OCI-LY7 (cell line): Measurements from ENCODE around the gene HID1. TPM values are rescaled to one million over a fixed set of nuclear protein-coding genes. Genes with fewer than 3 reads are reported as not detected.

Experiments used
- BruUV-seq: library from RNA; stranded (reverse); fragments of 400-500 nt; replicated peaks from 2 replicates; lab custom pipeline; 2021; lab: Mats Ljungman, UMichigan
- CTCF ChIA-PET: fragments of 300-600 bp; sonication (Branson Sonifier 250); formaldehyde crosslinking; loops from one replicate; lab custom pipeline; 2022; ENCODE audit warnings: antibody characterized with exemption; ENCODE audit not compliant: unreplicated experiment; lab: Charles Lee
- POLR2A ChIA-PET: fragments of 300-600 bp; sonication (Branson Sonifier 250); formaldehyde crosslinking; loops from one replicate; lab custom pipeline; 2022; ENCODE audit warnings: antibody characterized with exemption; lab: Charles Lee
- DNase-seq: peaks from one replicate; pipeline ENCODE4 v3.0.0-alpha.2; 2015; ENCODE audit warnings: low spot score
- H2AFZ ChIP-seq: fragments of 200-600 bp; sonication (generic), shearing (Covaris generic); 2 replicates; pipeline ENCODE4 v1.6.1; 2014; ENCODE audit warnings: mild to moderate bottlenecking, antibody characterized with exemption, low read length, moderate library complexity
- H3K27ac ChIP-seq: fragments of 200-600 bp; sonication (generic); 2 replicates; pipeline ENCODE4 v1.5.1; 2014; ENCODE audit warnings: mixed run types, low read depth, mild to moderate bottlenecking, moderate library complexity, low read length, inconsistent platforms; ENCODE audit not compliant: poor library complexity, severe bottlenecking
- H3K36me3 ChIP-seq: fragments of 200-600 bp; sonication (generic); 2 replicates; pipeline ENCODE4 v1.6.1; 2014; ENCODE audit warnings: mild to moderate bottlenecking, antibody characterized with exemption, low read length, moderate library complexity, mixed read lengths; ENCODE audit not compliant: insufficient read depth
- H3K4me1 ChIP-seq: fragments of 200-600 bp; sonication (generic); 2 replicates; pipeline ENCODE4 v1.5.1; 2014; ENCODE audit warnings: mild to moderate bottlenecking, low read length; ENCODE audit not compliant: insufficient read depth, poor library complexity, severe bottlenecking
- H3K4me2 ChIP-seq: fragments of 200-600 bp; sonication (generic); 2 replicates; pipeline ENCODE4 v1.6.1; 2014; ENCODE audit warnings: mild to moderate bottlenecking, low read length
- H3K4me3 ChIP-seq: fragments of 200-600 bp; sonication (generic); 2 replicates; pipeline ENCODE4 v1.5.1; 2014; ENCODE audit warnings: mild to moderate bottlenecking, low read depth, low read length; ENCODE audit not compliant: poor library complexity, severe bottlenecking
- H3K79me2 ChIP-seq: fragments of 200-600 bp; sonication (generic); 2 replicates; pipeline ENCODE4 v1.6.1; 2016; ENCODE audit warnings: low read depth, mild to moderate bottlenecking, low read length, moderate library complexity, mixed read lengths; ENCODE audit not compliant: insufficient read depth
- H3K9me2 ChIP-seq: fragments of 200-600 bp; sonication (generic); 2 replicates; pipeline ENCODE4 v1.6.1; 2016; ENCODE audit warnings: mild to moderate bottlenecking, low read length, mixed read lengths; ENCODE audit not compliant: insufficient read depth
- H3K9me3 ChIP-seq: fragments of 200-600 bp; sonication (generic); 2 replicates; pipeline ENCODE4 v1.6.1; 2014; ENCODE audit warnings: mild to moderate bottlenecking, mixed run types, low read length, mixed read lengths
- H4K20me1 ChIP-seq: fragments of 200-600 bp; sonication (generic); 2 replicates; pipeline ENCODE4 v1.6.1; 2014; ENCODE audit warnings: mild to moderate bottlenecking, antibody characterized with exemption, low read length, moderate library complexity, mixed read lengths; ENCODE audit not compliant: insufficient read depth
- EZH2phosphoT487 ChIP-seq: fragments of 200-600 bp; sonication (generic); IDR thresholded peaks from 2 replicates; pipeline ENCODE4 v1.6.1; 2018; ENCODE audit warnings: low read depth, borderline replicate concordance, mild to moderate bottlenecking, mixed run types, antibody characterized with exemption, low read length, moderate library complexity, mixed read lengths
- intact Hi-C: fragments of 100-400 bp; cut with micrococcal nuclease; formaldehyde crosslinking; loops from one replicate; pipeline ENCODE4 v1.10.0; 2022; ENCODE audit not compliant: unreplicated experiment
- total RNA-seq, 2 experiments: library from RNA; depleted of rRNA in 1 of 2; stranded (reverse); fragments of >200 nt in 1 of 2; shearing (Covaris generic) in 1 of 2; gene quantifications; 2 replicates each; pipeline ENCODE4 v1.2.3, GENCODE V29; 2014 to 2022
- TF ChIP-seq, protein P1 (sequence below): fragments of 200-600 bp; sonication (generic); conservative IDR thresholded peaks from 2 replicates; pipeline ENCODE4 v1.5.1; 2014; ENCODE audit warnings: mild to moderate bottlenecking, antibody characterized with exemption, low read length, moderate library complexity, mixed read lengths

HID1 gene
- total RNA-seq, 2 experiments from 2014 or later, result 0.35 to 8.5 TPM

DNA sequence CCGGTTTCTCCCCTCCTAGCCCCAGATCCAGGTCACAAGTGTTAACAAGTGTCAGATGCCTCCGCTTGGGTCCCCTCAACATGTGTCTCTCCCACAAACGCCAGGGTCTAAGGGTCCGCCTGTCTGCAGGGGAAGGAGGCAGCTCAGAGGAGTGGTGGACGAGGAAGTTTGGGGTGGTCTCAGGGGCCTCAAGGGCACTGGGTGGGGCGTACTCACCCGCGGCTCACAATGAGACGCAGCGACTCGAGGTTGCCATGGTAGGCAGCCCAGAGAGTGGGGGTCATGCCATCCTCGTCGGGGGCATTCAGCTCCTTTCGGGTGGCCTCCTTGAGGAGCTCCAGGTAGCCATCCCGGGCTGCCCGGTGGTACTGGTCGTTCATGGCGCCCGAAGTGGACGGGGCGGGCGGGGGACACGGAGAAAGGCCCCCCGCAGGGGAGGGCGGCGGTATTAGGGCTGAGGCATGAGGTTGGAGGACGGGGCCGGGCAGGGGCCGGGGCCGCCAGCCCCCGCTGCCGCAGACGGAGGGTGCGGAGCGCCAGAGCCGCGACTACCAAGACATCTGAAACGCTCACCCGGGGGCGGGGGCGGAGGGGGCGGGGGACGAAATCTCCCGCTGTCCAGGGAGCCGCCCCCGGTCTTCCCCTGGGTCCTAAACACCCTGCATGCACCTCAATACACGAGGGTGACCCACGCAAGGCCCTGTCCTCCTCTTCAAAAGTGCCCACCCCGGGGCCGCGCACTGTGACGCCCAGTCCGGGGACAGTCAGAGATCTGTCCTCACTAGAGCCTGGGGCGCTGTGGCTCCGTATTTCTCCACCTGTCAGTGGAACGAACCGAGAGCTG, 49.6 kb downstream of the HID1 start, which contains the start of gene USH1G:
Gene USH1G (minus strand): TSS at position 562 of the 844 bp plus-strand sequence. CDS start 182 bp downstream, at position 380.
- no peak for TF ChIP-seq EZH2phosphoT487
- TF ChIP-seq, protein P1, sequence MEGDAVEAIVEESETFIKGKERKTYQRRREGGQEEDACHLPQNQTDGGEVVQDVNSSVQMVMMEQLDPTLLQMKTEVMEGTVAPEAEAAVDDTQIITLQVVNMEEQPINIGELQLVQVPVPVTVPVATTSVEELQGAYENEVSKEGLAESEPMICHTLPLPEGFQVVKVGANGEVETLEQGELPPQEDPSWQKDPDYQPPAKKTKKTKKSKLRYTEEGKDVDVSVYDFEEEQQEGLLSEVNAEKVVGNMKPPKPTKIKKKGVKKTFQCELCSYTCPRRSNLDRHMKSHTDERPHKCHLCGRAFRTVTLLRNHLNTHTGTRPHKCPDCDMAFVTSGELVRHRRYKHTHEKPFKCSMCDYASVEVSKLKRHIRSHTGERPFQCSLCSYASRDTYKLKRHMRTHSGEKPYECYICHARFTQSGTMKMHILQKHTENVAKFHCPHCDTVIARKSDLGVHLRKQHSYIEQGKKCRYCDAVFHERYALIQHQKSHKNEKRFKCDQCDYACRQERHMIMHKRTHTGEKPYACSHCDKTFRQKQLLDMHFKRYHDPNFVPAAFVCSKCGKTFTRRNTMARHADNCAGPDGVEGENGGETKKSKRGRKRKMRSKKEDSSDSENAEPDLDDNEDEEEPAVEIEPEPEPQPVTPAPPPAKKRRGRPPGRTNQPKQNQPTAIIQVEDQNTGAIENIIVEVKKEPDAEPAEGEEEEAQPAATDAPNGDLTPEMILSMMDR, result no peak
- BruUV-seq, result no TSS peak
- no peaks in the 10 kb centered on the region for H3K4me1 ChIP-seq
- intact Hi-C loops, result loop anchor here (1.0 kb wide), 1 partner anchor 35 kb away; no protein-coding TSS in a partner anchor
- no peaks in the 10 kb centered on the region for H4K20me1 ChIP-seq
- H3K9me3 ChIP-seq, result no peaks in the 10 kb centered on the region
- POLR2A ChIA-PET, result interaction anchor here (0.6 kb wide), 1 partner anchor 256 kb away, joined by 3 read pairs; no protein-coding TSS in a partner anchor
- no peak within 1 kb of the TSS for H3K27ac ChIP-seq
- H3K9me2 ChIP-seq, result no peaks in the 10 kb centered on the region
- no peaks in the 10 kb centered on the region for H3K79me2 ChIP-seq
- H2AFZ ChIP-seq, result no peak within 1 kb of the TSS
- H3K4me3 ChIP-seq, result no peak within 1 kb of the TSS
- no peak within 1 kb of the TSS for H3K4me2 ChIP-seq
- CTCF ChIA-PET, result interaction anchor here (0.8 to 1.0 kb wide), 2 partner anchors 35 to 38 kb away, joined by 3 to 4 read pairs; no protein-coding TSS in a partner anchor
- no peak for DNase-seq
- no peaks in the 10 kb centered on the region for H3K36me3 ChIP-seq

DNA sequence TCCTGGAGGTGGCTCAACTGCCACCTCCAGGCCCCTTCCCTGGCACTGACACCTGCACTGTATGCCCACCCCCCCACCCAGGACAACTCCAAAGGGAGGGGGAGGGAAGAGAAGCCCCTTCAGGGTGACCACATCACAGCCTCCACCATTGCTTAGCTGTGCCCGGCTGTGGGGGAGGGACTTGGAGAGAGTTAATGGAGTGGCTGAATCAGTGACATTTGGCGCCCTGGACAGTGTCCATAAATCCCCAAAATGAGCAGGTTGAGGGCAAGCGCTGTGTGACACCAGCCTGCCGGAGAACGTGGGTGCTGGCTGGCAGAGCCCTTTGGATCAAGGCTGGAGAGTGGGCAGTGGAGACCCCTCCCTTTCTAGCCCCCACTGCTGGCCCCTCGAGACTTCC, 50.4 kb downstream of the HID1 start:
- no TSS peak for BruUV-seq
- intact Hi-C loops, result no loop called here
- H3K36me3 ChIP-seq, result no peaks in the 10 kb centered on the region
- no peaks in the 10 kb centered on the region for H3K4me1 ChIP-seq
- no peak overlapping the region for H3K4me2 ChIP-seq
- no peak for DNase-seq
- H3K27ac ChIP-seq, result no peak overlapping the region
- no peak overlapping the region for H3K4me3 ChIP-seq
- H4K20me1 ChIP-seq, result no peaks in the 10 kb centered on the region
- ChIA-PET CTCF (no interaction called here), POLR2A (no interaction called here)
- no peaks in the 10 kb centered on the region for H3K9me2 ChIP-seq
- no peak overlapping the region for H2AFZ ChIP-seq
- H3K9me3 ChIP-seq, result no peaks in the 10 kb centered on the region
- H3K79me2 ChIP-seq, result no peaks in the 10 kb centered on the region
- no peak for TF ChIP-seq EZH2phosphoT487
- TF ChIP-seq, protein P1, result no peak

DNA sequence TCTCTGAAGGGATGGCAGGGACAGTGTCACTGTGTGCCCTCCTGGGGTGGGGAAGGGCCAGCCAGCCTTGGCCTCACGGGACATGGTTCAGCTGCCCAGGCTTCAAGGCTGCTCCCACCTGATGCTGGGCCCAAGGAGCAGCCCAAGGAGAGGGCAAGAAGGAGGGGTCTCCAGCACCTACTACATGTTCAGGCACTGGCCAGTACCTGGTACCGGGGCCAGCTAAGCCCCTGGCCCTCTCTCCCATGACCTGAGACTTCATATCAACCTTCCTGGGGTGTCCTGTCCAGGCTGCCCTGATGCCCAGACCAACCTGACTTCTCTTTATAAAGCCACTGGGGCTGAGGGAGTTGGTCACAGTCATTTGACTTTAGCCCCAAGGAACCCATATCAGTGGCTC, 50.8 kb downstream of the HID1 start:
- Histone ChIP-seq H3K27ac (no peak overlapping the region), H3K4me3 (no peak overlapping the region), H3K9me3 (no peaks in the 10 kb centered on the region), H3K9me2 (no peaks in the 10 kb centered on the region), H2AFZ (no peak overlapping the region), H3K36me3 (no peaks in the 10 kb centered on the region), H3K79me2 (no peaks in the 10 kb centered on the region), H3K4me1 (no peaks in the 10 kb centered on the region), H3K4me2 (no peak overlapping the region), H4K20me1 (no peaks in the 10 kb centered on the region)
- POLR2A ChIA-PET, result no interaction called here
- TF ChIP-seq EZH2phosphoT487, result no peak
- TF ChIP-seq, protein P1, result no peak
- CTCF ChIA-PET, result no interaction called here
- intact Hi-C loops, result no loop called here
- no peak for DNase-seq
- no TSS peak for BruUV-seq
